ENCODE measurements around the gene KATNA1.

The KATNA1 gene

GRCh38 chr6:149600508-149600907 lies 48.0 kb downstream of the KATNA1 start:
- no peak for DNase-seq

GRCh38 chr6:149593408-149593807 lies 55.1 kb downstream of the KATNA1 start:
- no peak for DNase-seq

- no peak for DNase-seq
These were observed 55.5 kb downstream of the KATNA1 start for GRCh38 chr6:149592983-149593382.

- DNase-seq, result no peak
These were observed 62.4 kb downstream of the KATNA1 start for GRCh38 chr6:149586149-149586548.

GRCh38 chr6:149581349-149581748 lies 67.2 kb downstream of the KATNA1 start:
- no peak for DNase-seq

- no peak for DNase-seq
These were observed 67.6 kb downstream of the KATNA1 start for GRCh38 chr6:149580880-149581279.

- DNase-seq, result no peak
These were observed 80.4 kb downstream of the KATNA1 start for GRCh38 chr6:149567945-149568585.

GRCh38 chr6:149567194-149567586 lies 81.3 kb downstream of the KATNA1 start:
- DNase-seq, result no peak

GRCh38 chr6:149566410-149567193 lies 81.9 kb downstream of the KATNA1 start:
- peak; percentile 58 for DNase-seq

- peak; percentile 95 for DNase-seq
These were observed 82.7 kb downstream of the KATNA1 start, which contains the start of gene GINM1 for GRCh38 chr6:149565527-149566409. Gene GINM1 (plus strand): TSS chr6:149566375. CDS start chr6:149566415, 40 bp downstream.

- no peak for DNase-seq
These were observed 84.6 kb downstream of the KATNA1 start for GRCh38 chr6:149563928-149564325.

GRCh38 chr6:149563203-149563927 lies 85.1 kb downstream of the KATNA1 start:
- no peak for DNase-seq

- DNase-seq, result peak; percentile 4
These were observed 87.8 kb downstream of the KATNA1 start for GRCh38 chr6:149560736-149561135.

- no peak for DNase-seq
These were observed 89.1 kb downstream of the KATNA1 start for GRCh38 chr6:149559389-149559788.

GRCh38 chr6:149558029-149558428 lies 90.5 kb downstream of the KATNA1 start:
- no peak for DNase-seq

GRCh38 chr6:149551920-149552319 lies 96.6 kb downstream of the KATNA1 start:
- DNase-seq, result no peak

GRCh38 chr6:149545754-149546471 lies 102.6 kb downstream of the KATNA1 start, which contains the start of gene PPIL4:
Gene PPIL4 (minus strand): TSS chr6:149546043. CDS start chr6:149546005, 38 bp downstream.
- DNase-seq, result peak; percentile 95

GRCh38 chr6:149545258-149545753 lies 103.2 kb downstream of the KATNA1 start:
- peak; percentile 60 for DNase-seq
